ENCODE measurements around the gene UBC. TPM values are rescaled to one million over a fixed set of nuclear protein-coding genes. Genes with fewer than 3 reads are reported as not detected.

UBC gene
- total and polyA plus RNA-seq, 9 of the 15 experiments (the other 6 are each of a cell fraction or from before 2014, with no cell fraction given), result 533 to 1,153 (median 813) TPM

GRCh38 chr12:124940143-124940392 is 25.6 kb upstream of the UBC start (continued):
- TF ChIP-seq ZNF609 (CRISPR knock-in tag; IDR thresholded peaks at IDR 0.05; ENCODE audit: borderline replicate concordance) (0 out of 2 replicates have a peak, but pooled peaks have one; percentile 8), HES1 (IDR thresholded peaks at IDR 0.05; ENCODE audit: low read depth) (no peak), GATA2 (CRISPR knock-in tag; IDR thresholded peaks at IDR 0.05) (no peak), HNRNPLL (IDR thresholded peaks at IDR 0.05; ENCODE audit: low read depth, low read length, poor library complexity, severe bottlenecking) (peak; percentile 76), HMG20B (CRISPR knock-in tag; IDR thresholded peaks at IDR 0.05) (0 out of 2 replicates have a peak, but pooled peaks have one; percentile 83), TBL1XR1 (IDR thresholded peaks at IDR 0.05; ENCODE audit: low read length in 2 of 2) (no peak), ESRRA (IDR thresholded peaks at IDR 0.05; ENCODE audit: borderline replicate concordance, low read depth) (no peak), GTF2B (IDR thresholded peaks at IDR 0.05; ENCODE audit: extremely low read depth, insufficient read length) (no peak), PRMT5 (CRISPR knock-in tag; IDR thresholded peaks at IDR 0.05) (no peak), PTRF (tag; IDR thresholded peaks at IDR 0.05) (no peak), ZNF12 (CRISPR knock-in tag; IDR thresholded peaks at IDR 0.05) (no peak), ZBTB34 (CRISPR knock-in tag; IDR thresholded peaks at IDR 0.05) (no peak), GMEB1 (CRISPR knock-in tag; IDR thresholded peaks at IDR 0.05) (no peak), ELF2 (CRISPR knock-in tag; IDR thresholded peaks at IDR 0.05) (no peak), ARID3A (IDR thresholded peaks at IDR 0.05; ENCODE audit: borderline replicate concordance, low read depth, low read length) (no peak), ELF1 (tag; IDR thresholded peaks at IDR 0.05) (no peak), DMBX1 (CRISPR knock-in tag; IDR thresholded peaks at IDR 0.05; ENCODE audit: borderline replicate concordance) (peak; percentile 58; the same call in 1 of the 2 replicates), RBFOX2 (IDR thresholded peaks at IDR 0.05; ENCODE audit: low read depth, low read length) (no peak)

Measured in K562 (cell line).